Thyroid gland (tissue), 4 donors: ENCODE data around the gene PLEKHH1. TPM values are rescaled to one million over a fixed set of nuclear protein-coding genes. Genes with fewer than 3 reads are reported as not detected.

Source experiments
- DNase-seq, 2 donors: peaks; one replicate each; pipeline ENCODE4 v3.0.0-alpha.2; 2019
- H3K27ac ChIP-seq, 3 donors: fragments of 200-600 bp; sonication (generic); 1 replicate in 2 of 3; 2 replicates in 1 of 3; pipeline ENCODE4 v1.5.1; 2016 to 2019; ENCODE audit warnings: mild to moderate bottlenecking in 1 of 3, moderate library complexity in 1 of 3
- H3K27me3 ChIP-seq: fragments of 200-600 bp; sonication (generic); one replicate; pipeline ENCODE4 v1.5.1; 2019
- H3K36me3 ChIP-seq, 2 donors: fragments of 200-600 bp; sonication (generic); one replicate each; pipeline ENCODE4 v1.5.1; 2016 to 2019
- H3K4me1 ChIP-seq, 2 donors: fragments of 200-600 bp; sonication (generic); one replicate each; pipeline ENCODE4 v1.5.1; 2017 to 2019
- H3K4me3 ChIP-seq, 3 donors: fragments of 200-600 bp; sonication (generic); replicated peaks in 1 of 3; 1 replicate in 2 of 3; 2 replicates in 1 of 3; pipeline ENCODE4 v1.5.1; 2016; ENCODE audit warnings: mild to moderate bottlenecking in 1 of 3
- H3K9me3 ChIP-seq: fragments of 200-600 bp; sonication (generic); one replicate; pipeline ENCODE4 v1.5.1; 2017
- CTCF ChIP-seq, 6 experiments: fragments of 200-600 bp in 3 of 6; fragments of 450-650 bp in 3 of 6; sonication (generic) in 3 of 6; IDR thresholded peaks; one replicate each; pipeline ENCODE4 v1.5.1; 2016 to 2019; ENCODE audit warnings: antibody characterized with exemption in 6 of 6, mild to moderate bottlenecking in 2 of 6, inconsistent platforms in 1 of 6, moderate library complexity in 1 of 6
- POLR2A ChIP-seq, 2 donors: fragments of 450-650 bp; IDR thresholded peaks; one replicate each; pipeline ENCODE4 v1.6.1; 2017; ENCODE audit warnings: antibody characterized with exemption in 2 of 2, mild to moderate bottlenecking in 2 of 2, moderate library complexity in 1 of 2
- WGBS, 2 donors: methylation state at CpG; one replicate each; pipeline ENCODE4 v1.1.5; 2017; 5-methylcytosine and 5-hydroxymethylcytosine counted together
- intact Hi-C: fragments of 100-400 bp; cut with DNase I; formaldehyde crosslinking; loops from one replicate; pipeline ENCODE4 v1.15.1; 2023
- total RNA-seq, 4 donors: library from RNA; depleted of rRNA; stranded (reverse); fragments of >200 nt; gene quantifications; one replicate each; pipeline ENCODE4 v1.2.3, GENCODE V29; 2016

The PLEKHH1 gene
- total RNA-seq, 4 donors from 2014 or later, result 225 to 336 (median 241) TPM

GRCh38 chr14:67528276-67528675 is 4.8 kb upstream of the PLEKHH1 start:
- intact Hi-C loops, result loop anchor here (5.0 kb wide), 1 partner anchor 44 kb away; no protein-coding TSS in a partner anchor
- peak overlapping the region in 1 of 3 donors; percentile 45 for H3K27ac ChIP-seq
- no peak for DNase-seq
- no peaks in the 10 kb centered on the region for H3K36me3 ChIP-seq
- peaks cover 49 to 62% of the 10 kb centered on the region in 2 donors for H3K4me1 ChIP-seq
- 83 to 90% methylated on average over 1 of the region's 1 CpG for WGBS, 2 donors
- no peaks in the 10 kb centered on the region for H3K27me3 ChIP-seq
- no peak overlapping the region for H3K4me3 ChIP-seq
- no peaks in the 10 kb centered on the region for H3K9me3 ChIP-seq
- TF ChIP-seq POLR2A (IDR thresholded peaks at IDR 0.05), result no peak
- TF ChIP-seq CTCF (IDR thresholded peaks at IDR 0.05), result no peak

GRCh38 chr14:67529947-67530935 is 2.8 kb upstream of the PLEKHH1 start:
- Histone ChIP-seq H3K27ac (peak overlapping the region; percentile 76 to 94 (median 90)), H3K36me3 (no peaks in the 10 kb centered on the region), H3K4me3 (no peak overlapping the region), H3K9me3 (no peaks in the 10 kb centered on the region), H3K27me3 (no peaks in the 10 kb centered on the region), H3K4me1 (peaks cover 57 to 59% of the 10 kb centered on the region in 2 donors)
- peak; percentile 65 to 66 for DNase-seq
- TF ChIP-seq POLR2A (IDR thresholded peaks at IDR 0.05) (peak in 1 of 2 donors; percentile 18), CTCF (IDR thresholded peaks at IDR 0.05) (no peak)
- WGBS, 2 donors, result 50 to 55% methylated on average over 5 of the region's 5 CpGs
- intact Hi-C loops, result loop anchor here (5.0 kb wide), 1 partner anchor 42 kb away; no protein-coding TSS in a partner anchor

GRCh38 chr14:67532606-67532997 is 488 bp upstream of the PLEKHH1 start:
- 16 to 24% methylated on average over 16 to 23 of the region's 23 CpGs for WGBS, 2 donors

GRCh38 chr14:67533754-67534085 is 630 bp downstream of the PLEKHH1 start:
- Histone ChIP-seq H3K9me3 (no peaks in the 10 kb centered on the region), H3K4me3 (peak overlapping the region; percentile 16 to 55 (median 35)), H3K27ac (peak overlapping the region; percentile 90 to 94 (median 90)), H3K4me1 (peaks cover 54 to 62% of the 10 kb centered on the region in 2 donors), H3K36me3 (no peaks in the 10 kb centered on the region), H3K27me3 (no peaks in the 10 kb centered on the region)
- intact Hi-C loops, result no loop called here
- TF ChIP-seq CTCF (IDR thresholded peaks at IDR 0.05) (no peak), POLR2A (IDR thresholded peaks at IDR 0.05) (peak in 1 of 2 donors; percentile 59)
- peak; percentile 90 to 91 for DNase-seq
- WGBS, 2 donors, result 20 to 26% methylated on average over 6 of the region's 6 CpGs

More at GRCh38 chr14:67532606-67532997, 488 bp upstream of the PLEKHH1 start:
- Histone ChIP-seq H3K9me3 (no peaks in the 10 kb centered on the region), H3K4me3 (peak overlapping the region; percentile 16 to 55 (median 35)), H3K36me3 (no peaks in the 10 kb centered on the region), H3K27ac (peak overlapping the region; percentile 90 to 94 (median 90)), H3K4me1 (peaks cover 54 to 63% of the 10 kb centered on the region in 2 donors), H3K27me3 (no peaks in the 10 kb centered on the region)
- no peak for DNase-seq
- TF ChIP-seq CTCF (IDR thresholded peaks at IDR 0.05) (no peak), POLR2A (IDR thresholded peaks at IDR 0.05) (no peak)
- intact Hi-C loops, result no loop called here

- WGBS, 2 donors, result 81 to 83% methylated on average over 4 of the region's 4 CpGs
- Histone ChIP-seq H3K4me3 (no peak overlapping the region), H3K4me1 (peaks cover 48 to 52% of the 10 kb centered on the region in 2 donors), H3K27ac (peak overlapping the region in 2 of 3 donors; percentile 33 to 90), H3K27me3 (no peaks in the 10 kb centered on the region), H3K9me3 (no peaks in the 10 kb centered on the region), H3K36me3 (no peaks in the 10 kb centered on the region)
- no peak for DNase-seq
- intact Hi-C loops, result no loop called here
- TF ChIP-seq POLR2A (IDR thresholded peaks at IDR 0.05) (no peak), CTCF (IDR thresholded peaks at IDR 0.05) (no peak)
Measured at GRCh38 chr14:67536087-67536486, 3.0 kb downstream of the PLEKHH1 start.
